T-helper 2 cell treated with Interferon-gamma antibody and Interleukin-4, amounts not matched to agents 5 μg/mL and 100 μg/mL, for 36 hours (primary cell): ENCODE results near the gene PHLPP1.

Experiments
- DNase-seq: peaks from one replicate; pipeline ENCODE4 v3.0.0; 2021; ENCODE audit warnings: low spot score
- H3K27ac Mint-ChIP-seq: one replicate; pipeline ENCODE4 v1.8.0; 2021; ENCODE audit warnings: mild to moderate bottlenecking, mixed read lengths
- H3K27me3 Mint-ChIP-seq: one replicate; pipeline ENCODE4 v1.8.0; 2021; ENCODE audit warnings: low read depth, mixed read lengths
- H3K36me3 Mint-ChIP-seq: one replicate; pipeline ENCODE4 v1.8.0; 2021; ENCODE audit warnings: low read depth, mixed read lengths
- H3K4me1 Mint-ChIP-seq: one replicate; pipeline ENCODE4 v1.8.0; 2021; ENCODE audit warnings: low read depth, mixed read lengths
- H3K4me3 Mint-ChIP-seq: one replicate; pipeline ENCODE4 v1.8.0; 2022; ENCODE audit warnings: mild to moderate bottlenecking, moderate library complexity, mixed read lengths
- H3K9me3 Mint-ChIP-seq: one replicate; pipeline ENCODE4 v1.8.0; 2021; ENCODE audit warnings: mixed read lengths

PHLPP1 gene

GRCh38 chr18:62857263-62857976 is 142.1 kb downstream of the PHLPP1 start:
- Mint-ChIP-seq H3K4me1 (peaks cover 51% of the 10 kb centered on the region), H3K27me3 (no peaks in the 10 kb centered on the region), H3K27ac (peak overlapping the region; percentile 35), H3K9me3 (no peaks in the 10 kb centered on the region), H3K36me3 (peaks cover 12% of the 10 kb centered on the region), H3K4me3 (no peak overlapping the region)
- DNase-seq: no peak

DNA sequence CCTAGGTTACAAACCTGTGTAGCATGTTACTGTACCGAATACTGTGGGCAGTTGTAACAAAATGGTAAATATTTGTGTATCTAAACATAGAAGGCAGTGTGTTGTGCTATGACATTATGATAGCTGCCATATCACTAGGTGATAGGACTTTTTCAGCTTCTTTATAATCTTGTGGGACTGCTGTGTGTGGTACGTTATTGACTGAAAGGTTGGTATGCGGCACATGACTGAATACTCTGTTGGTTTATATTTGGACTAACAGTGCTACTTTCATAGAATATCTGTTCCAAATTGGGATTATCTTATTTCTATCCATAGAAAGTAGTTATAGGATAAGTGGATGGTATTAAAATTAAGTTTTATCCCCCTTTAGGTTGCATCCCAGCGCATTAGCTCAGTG is 144.7 kb downstream of the PHLPP1 start:
- Mint-ChIP-seq H3K4me1 (peaks cover 59% of the 10 kb centered on the region), H3K36me3 (peaks cover 18% of the 10 kb centered on the region)

GRCh38 chr18:62862466-62862865 is 147.1 kb downstream of the PHLPP1 start:
- H3K9me3 Mint-ChIP-seq: no peaks in the 10 kb centered on the region
- no peaks in the 10 kb centered on the region for H3K27me3 Mint-ChIP-seq
- no peak for DNase-seq
- peak overlapping the region; percentile 22 for H3K4me3 Mint-ChIP-seq
- H3K4me1 Mint-ChIP-seq: peaks cover 56% of the 10 kb centered on the region
- H3K36me3 Mint-ChIP-seq: peaks cover 18% of the 10 kb centered on the region
- peak overlapping the region; percentile 69 for H3K27ac Mint-ChIP-seq

More for the DNA sequence above, 144.7 kb downstream of the PHLPP1 start:
- Mint-ChIP-seq H3K27me3 (no peaks in the 10 kb centered on the region), H3K27ac (no peak overlapping the region), H3K9me3 (no peaks in the 10 kb centered on the region), H3K4me3 (no peak overlapping the region)
- no peak for DNase-seq

DNA sequence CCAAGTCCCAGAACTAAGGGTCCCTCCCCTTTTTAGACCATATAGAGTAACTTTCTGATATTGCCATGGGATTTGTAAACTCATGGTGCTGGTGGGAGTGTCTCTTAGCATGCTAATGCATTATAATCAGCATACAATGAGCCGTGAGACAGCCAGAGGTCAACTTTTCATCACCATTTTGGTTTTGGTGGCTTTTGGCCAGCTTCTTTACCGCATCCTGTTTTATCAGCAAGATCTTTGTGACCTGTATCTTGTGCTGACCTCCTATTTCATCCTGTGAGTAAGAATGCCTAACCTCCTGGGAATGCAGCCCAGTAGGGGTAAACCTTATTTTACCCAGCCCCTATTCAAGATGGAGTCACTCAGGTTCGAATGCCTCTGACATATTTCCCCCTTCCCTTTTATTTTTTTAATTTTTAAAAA is 148.2 kb downstream of the PHLPP1 start:
- H3K27me3 Mint-ChIP-seq: no peaks in the 10 kb centered on the region
- H3K9me3 Mint-ChIP-seq: no peaks in the 10 kb centered on the region
- DNase-seq: no peak
- H3K36me3 Mint-ChIP-seq: peaks cover 18% of the 10 kb centered on the region
- no peak overlapping the region for H3K4me3 Mint-ChIP-seq
- no peak overlapping the region for H3K27ac Mint-ChIP-seq
- H3K4me1 Mint-ChIP-seq: peaks cover 46% of the 10 kb centered on the region

DNA sequence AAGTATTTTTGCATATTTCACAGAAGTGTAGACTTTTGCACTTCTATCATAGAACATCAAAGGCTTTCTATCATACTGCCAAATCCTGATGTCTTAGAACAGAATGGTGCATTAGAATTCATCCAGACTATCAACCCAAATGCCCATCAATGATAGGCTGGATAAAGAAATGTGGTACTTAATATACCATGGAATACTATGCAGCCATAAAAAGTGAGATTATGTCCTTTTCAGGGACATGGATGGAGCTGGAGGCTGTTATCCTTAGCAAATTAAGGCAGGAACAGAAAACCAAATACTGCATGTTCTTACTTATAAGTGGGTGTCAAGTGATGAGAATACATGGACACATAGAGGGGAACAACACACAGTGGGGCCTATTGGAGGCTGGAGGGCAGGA is 150.2 kb downstream of the PHLPP1 start:
- peaks cover 46% of the 10 kb centered on the region for H3K4me1 Mint-ChIP-seq
- no peaks in the 10 kb centered on the region for H3K9me3 Mint-ChIP-seq
- no peak overlapping the region for H3K27ac Mint-ChIP-seq
- H3K36me3 Mint-ChIP-seq: peaks cover 18% of the 10 kb centered on the region
- H3K4me3 Mint-ChIP-seq: no peak overlapping the region
- DNase-seq: no peak
- no peaks in the 10 kb centered on the region for H3K27me3 Mint-ChIP-seq

GRCh38 chr18:62867534-62867933 is 152.2 kb downstream of the PHLPP1 start:
- Mint-ChIP-seq H3K4me3 (no peak overlapping the region), H3K9me3 (no peaks in the 10 kb centered on the region), H3K4me1 (peaks cover 42% of the 10 kb centered on the region), H3K36me3 (peaks cover 5% of the 10 kb centered on the region), H3K27me3 (no peaks in the 10 kb centered on the region), H3K27ac (no peak overlapping the region)
- DNase-seq: no peak

GRCh38 chr18:62868645-62869044 is 153.3 kb downstream of the PHLPP1 start:
- Mint-ChIP-seq H3K27ac (peak overlapping the region; percentile 93), H3K9me3 (no peaks in the 10 kb centered on the region), H3K4me1 (peaks cover 32% of the 10 kb centered on the region), H3K27me3 (no peaks in the 10 kb centered on the region), H3K4me3 (peak overlapping the region; percentile 78), H3K36me3 (no peaks in the 10 kb centered on the region)
- no peak for DNase-seq

DNA sequence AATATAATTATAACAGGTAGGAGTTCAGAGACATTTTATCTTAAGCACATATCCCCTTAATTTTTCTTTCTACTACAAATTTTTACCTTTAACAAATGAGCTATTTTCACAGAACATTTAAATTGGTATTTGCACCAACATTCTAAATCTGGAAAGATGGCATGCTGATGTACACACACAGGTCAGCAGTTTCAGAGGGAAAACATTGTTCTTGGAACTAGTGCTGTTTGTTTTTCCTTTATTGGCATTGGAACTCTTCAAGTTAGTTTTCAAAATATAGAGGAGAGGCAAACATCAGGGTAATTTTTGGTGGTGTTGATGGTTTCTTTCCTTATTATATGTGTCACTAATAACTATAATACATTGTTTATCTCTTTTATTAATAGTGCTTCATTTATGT is 155.3 kb downstream of the PHLPP1 start:
- no peak for DNase-seq
- H3K27ac Mint-ChIP-seq: peak overlapping the region; percentile 21
- H3K36me3 Mint-ChIP-seq: no peaks in the 10 kb centered on the region
- no peak overlapping the region for H3K4me3 Mint-ChIP-seq
- peaks cover 32% of the 10 kb centered on the region for H3K4me1 Mint-ChIP-seq
- no peaks in the 10 kb centered on the region for H3K27me3 Mint-ChIP-seq
- H3K9me3 Mint-ChIP-seq: no peaks in the 10 kb centered on the region

DNA sequence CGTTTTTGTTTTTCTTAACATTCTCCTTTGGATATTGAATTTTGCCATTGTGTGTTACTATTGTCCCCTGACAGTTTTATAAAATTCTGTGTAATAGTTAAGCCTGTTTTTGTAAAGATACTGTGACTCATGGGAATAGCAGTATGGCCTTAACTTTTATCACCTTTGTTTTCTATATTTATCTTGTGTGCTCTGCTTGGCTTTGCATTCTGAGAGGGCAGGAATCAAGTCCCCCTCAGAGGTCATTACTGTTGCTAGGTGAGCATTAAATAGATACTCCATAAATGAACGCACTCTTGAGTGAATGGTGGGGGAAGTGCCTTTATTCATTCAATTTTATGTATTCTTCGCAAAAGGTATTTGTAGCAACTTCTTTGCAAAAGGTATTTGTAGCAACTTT is 160.0 kb downstream of the PHLPP1 start:
- Mint-ChIP-seq H3K4me1 (peaks cover 26% of the 10 kb centered on the region), H3K36me3 (peaks cover 2% of the 10 kb centered on the region), H3K4me3 (no peak overlapping the region), H3K27ac (no peak overlapping the region), H3K9me3 (no peaks in the 10 kb centered on the region), H3K27me3 (no peaks in the 10 kb centered on the region)
- no peak for DNase-seq

DNA sequence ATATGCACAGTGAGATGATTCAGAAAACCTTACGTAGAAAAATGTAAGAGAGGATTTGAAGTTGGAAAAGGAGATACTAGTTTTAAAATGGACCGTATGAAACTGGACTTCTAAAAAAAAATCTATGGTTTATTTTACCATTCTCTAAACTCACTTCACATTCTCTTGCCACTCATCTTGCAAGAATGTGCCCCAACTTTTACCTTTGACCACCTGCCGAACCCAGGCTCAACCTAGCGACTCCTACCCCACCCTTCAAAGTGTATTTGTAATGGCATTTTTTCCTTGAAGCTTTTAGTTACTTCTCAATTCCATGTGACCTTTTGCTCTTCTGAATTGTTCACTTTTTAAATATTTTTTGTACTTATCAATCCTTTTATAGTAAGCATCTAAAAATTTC is 160.8 kb downstream of the PHLPP1 start:
- peaks cover 2% of the 10 kb centered on the region for H3K36me3 Mint-ChIP-seq
- H3K4me1 Mint-ChIP-seq: peaks cover 23% of the 10 kb centered on the region
- no peak for DNase-seq
- H3K27ac Mint-ChIP-seq: no peak overlapping the region
- H3K27me3 Mint-ChIP-seq: no peaks in the 10 kb centered on the region
- H3K4me3 Mint-ChIP-seq: no peak overlapping the region
- H3K9me3 Mint-ChIP-seq: no peaks in the 10 kb centered on the region

- Mint-ChIP-seq H3K4me1 (peaks cover 27% of the 10 kb centered on the region), H3K9me3 (no peaks in the 10 kb centered on the region), H3K27ac (no peak overlapping the region), H3K4me3 (no peak overlapping the region), H3K27me3 (no peaks in the 10 kb centered on the region), H3K36me3 (peaks cover 2% of the 10 kb centered on the region)
- DNase-seq: no peak
These were observed 161.5 kb downstream of the PHLPP1 start for GRCh38 chr18:62876828-62877227.

DNA sequence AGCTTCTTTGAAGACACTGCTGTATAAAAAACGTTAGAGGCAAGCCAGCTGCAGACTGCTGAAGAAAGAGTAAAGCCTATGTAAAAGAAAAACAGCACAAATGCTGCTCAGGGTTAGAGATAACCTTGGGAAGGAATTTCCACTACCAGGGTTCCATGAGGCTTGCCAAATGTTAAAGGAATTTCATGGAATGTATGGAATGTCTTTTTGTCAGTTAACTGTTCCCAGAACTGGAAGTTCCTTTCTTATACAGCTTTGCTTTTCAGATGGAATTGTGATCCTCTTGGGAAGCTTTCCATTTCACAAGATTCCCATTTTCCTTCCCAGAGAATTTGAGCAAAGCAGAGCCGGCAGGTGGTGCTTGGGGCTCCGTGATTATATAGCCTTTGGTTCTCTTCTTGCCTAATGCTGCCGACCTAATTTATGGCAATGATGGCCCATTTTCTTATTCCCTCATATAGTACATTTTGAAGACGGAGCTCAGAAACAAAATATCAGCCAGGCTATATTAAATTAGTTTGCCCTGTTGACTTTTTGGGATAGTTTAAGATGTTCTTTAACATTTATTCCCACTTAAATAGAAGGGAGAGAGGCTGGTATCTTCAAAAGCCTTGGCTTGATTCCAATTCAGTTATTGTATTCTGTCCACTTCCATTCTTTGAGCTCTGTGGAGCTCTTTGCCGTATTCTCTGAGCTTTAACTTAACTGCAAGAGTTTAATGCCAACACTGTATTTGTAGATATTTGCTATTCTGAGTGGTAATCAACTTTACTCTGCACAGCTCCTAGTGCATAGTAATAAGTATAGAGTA is 162.3 kb downstream of the PHLPP1 start:
- no peak overlapping the region for H3K27ac Mint-ChIP-seq

GRCh38 chr18:62878305-62878704 is 163.0 kb downstream of the PHLPP1 start:
- Mint-ChIP-seq H3K36me3 (peaks cover 4% of the 10 kb centered on the region), H3K27ac (no peak overlapping the region), H3K4me3 (no peak overlapping the region), H3K9me3 (no peaks in the 10 kb centered on the region), H3K4me1 (peaks cover 25% of the 10 kb centered on the region), H3K27me3 (no peaks in the 10 kb centered on the region)
- no peak for DNase-seq

More for the DNA sequence above, 162.3 kb downstream of the PHLPP1 start:
- no peak for DNase-seq
- H3K4me3 Mint-ChIP-seq: no peak overlapping the region
- peaks cover 4% of the 10 kb centered on the region for H3K36me3 Mint-ChIP-seq
- peaks cover 25% of the 10 kb centered on the region for H3K4me1 Mint-ChIP-seq
- H3K27me3 Mint-ChIP-seq: no peaks in the 10 kb centered on the region
- H3K9me3 Mint-ChIP-seq: no peaks in the 10 kb centered on the region

DNA sequence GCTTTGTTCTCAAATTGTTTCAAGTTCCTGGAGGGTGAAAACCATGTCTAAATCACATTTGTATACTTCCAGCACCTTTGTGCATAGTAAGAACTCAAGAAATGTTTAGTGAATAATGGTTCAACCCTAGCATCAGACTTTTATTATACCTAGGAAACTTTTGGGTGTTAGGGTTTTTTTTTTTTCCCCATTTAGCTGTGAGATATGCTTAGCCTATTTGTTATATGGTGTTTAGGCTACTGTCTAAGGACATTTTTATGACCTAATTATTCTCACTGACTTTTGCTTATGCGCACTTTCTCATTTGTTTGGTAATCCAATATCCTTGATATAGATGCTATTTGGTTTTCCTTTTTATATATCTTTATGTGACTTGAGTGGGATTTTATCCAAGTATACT is 164.7 kb downstream of the PHLPP1 start:
- Mint-ChIP-seq H3K9me3 (no peaks in the 10 kb centered on the region), H3K36me3 (peaks cover 4% of the 10 kb centered on the region), H3K4me3 (peak overlapping the region; percentile 24), H3K4me1 (peaks cover 24% of the 10 kb centered on the region), H3K27me3 (no peaks in the 10 kb centered on the region), H3K27ac (no peak overlapping the region)
- no peak for DNase-seq
